GM19372 (cell line): Measurements from ENCODE around the gene RGPD8.
"Not testable (repeated sequence)": the region's sequence is repeated elsewhere in the genome, so short reads cannot be mapped to it uniquely, and the experiment has no call there.

ENCODE experiments used
- ATAC-seq: cut with Tn5 transposase; IDR thresholded peaks from one replicate; pipeline ENCODE4 v1.9.1; 2021; ENCODE audit warnings: mild to moderate bottlenecking, low read depth, moderate library complexity; ENCODE audit not compliant: unreplicated experiment

RGPD8 gene

DNA sequence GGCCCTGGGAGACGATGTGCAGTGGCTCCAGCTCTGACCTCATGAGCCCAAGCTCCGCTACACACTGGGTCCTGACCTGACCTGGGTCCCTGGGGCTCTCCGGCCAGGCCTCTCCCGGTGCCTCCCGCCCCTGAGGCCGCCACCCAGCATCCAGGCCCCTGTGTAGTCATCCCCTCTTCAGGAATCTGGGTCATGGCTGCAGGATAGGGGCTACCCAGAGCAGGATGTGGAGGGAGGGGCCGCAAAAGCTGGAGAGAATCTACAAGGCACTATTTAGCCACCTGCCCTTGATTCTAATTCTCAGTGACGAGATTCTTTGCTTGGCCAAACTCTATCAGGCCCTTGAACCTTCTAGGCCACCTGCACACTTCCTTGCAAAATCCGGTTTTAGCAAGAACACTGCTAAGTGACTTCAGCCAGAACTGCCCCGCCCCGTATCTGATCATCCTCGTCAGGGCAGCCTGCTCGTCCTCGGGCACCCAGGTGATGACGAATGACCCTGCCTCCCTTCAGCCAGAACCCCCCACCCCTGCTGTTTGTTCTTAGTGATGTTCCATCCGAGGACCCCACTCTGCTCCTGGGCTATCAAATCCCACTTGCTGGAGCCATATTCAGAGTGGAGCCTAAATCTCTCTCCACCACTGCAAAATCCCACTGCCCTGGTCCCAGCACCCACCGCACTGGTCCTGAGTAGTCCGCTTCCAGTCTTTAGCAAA, 2.4 kb upstream of the RGPD8 start:
- ATAC-seq = not testable (repeated sequence)

DNA sequence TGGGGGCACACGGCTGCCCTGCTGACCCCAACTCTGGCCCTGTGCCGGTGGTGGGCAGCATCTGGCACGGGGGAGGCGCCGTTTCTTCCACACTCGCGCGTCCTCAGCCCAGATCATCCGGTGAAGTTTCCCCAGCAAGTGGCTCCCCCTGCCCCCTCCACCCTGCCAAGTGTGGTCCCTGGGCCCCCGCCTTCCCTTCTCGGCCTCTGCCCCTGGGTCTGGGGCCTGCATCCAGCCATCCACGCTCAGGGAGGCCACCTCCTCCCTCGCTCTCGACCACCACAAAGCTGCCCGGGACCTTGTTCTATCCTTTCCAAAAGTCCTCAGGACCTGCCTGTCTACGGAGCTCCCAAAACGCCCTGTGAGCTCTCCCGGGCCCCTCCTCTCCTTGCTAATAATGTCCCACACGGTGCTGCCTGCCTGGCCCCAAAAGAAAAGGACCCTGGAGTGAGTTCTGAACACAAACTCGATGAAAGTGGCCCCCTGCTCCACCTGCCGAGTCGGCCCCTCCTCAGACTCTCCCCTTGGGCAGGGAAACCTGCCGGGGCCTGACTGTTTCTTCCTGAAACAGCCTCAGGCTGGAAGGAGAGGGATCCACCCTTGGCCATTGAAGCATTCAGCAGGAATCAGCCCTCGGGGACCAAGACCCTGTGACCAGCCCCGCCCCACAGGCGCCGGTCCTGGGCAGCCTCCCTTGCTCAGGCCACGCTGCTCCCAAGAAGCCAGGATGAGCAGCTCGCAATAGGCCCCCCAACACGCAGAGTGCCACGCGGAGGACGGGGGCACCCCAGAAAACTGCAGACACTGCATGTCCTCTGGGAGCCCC, 1.7 kb upstream of the RGPD8 start:
- ATAC-seq = not testable (repeated sequence)

DNA sequence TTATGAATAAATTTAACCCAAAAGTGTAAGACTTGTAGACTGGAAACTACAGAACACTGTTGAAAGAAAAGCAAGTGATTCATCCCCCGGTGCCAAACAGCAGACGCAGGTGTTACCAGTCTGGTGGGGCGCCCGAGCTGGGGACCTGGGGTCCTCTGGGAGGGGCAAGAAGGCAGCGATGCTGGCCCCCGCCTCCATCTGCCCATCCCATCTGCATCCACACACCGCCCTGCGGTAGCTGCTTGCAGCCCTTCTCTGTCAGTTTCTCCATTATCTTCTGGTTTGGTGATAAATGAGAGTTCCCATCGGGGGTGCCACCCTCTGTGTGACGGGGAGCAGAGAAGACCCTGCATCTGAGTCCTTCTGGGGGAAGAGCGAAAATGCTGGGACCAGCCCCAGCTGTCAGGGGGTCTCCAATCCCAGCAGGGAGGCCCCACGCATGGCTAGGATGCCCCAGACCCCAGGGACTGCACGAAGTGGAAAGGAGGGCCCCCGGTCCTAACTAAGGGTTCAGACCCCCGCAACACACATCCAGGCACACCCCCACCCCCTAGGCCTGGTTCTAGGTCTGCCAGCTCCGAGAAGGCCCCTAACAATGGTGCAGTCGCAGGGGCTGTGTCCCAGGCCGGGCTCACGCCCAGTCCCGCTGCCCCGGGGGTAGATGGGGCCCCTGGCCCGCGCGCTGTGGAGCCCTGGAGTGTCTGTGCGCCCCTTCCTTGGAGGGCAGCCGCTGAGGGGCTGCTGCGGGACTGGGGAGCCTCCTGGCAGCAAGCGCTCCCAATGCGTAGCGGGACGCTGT, 686 bp upstream of the RGPD8 start:
- ATAC-seq = no peak

DNA sequence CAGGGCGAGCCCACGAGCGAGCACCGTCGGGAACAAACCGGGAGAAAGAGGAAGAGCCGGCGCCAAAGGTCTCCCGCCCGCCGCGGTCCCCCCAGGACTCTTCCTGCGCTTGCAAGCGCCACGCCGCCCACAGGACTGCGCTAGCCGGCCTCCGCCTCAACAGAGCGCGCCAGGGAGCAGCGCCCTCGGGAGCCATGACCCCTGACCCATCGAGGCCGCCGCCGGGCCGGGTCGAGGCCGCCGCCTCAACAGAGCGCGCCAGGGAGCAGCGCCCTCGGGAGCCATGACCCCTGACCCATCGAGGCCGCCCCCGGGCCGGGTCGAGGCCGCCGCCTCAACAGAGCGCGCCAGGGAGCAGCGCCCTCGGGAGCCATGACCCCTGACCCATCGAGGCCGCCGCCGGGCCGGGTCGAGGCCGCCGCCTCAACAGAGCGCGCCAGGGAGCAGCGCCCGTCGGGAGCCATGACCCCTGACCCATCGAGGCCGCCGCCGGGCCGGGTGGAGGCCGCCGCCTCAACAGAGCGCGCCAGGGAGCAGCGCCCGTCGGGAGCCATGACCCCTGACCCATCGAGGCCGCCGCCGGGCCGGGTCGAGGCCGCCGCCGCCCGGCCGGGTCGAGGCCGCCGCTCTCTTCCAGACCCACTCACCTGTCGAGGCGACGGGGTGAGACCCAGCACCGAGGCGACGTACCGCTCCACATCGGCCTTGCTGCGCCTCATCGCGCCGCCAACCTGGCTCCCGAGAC, 538 bp downstream of the RGPD8 start:
- ATAC-seq = peak; percentile 39

DNA sequence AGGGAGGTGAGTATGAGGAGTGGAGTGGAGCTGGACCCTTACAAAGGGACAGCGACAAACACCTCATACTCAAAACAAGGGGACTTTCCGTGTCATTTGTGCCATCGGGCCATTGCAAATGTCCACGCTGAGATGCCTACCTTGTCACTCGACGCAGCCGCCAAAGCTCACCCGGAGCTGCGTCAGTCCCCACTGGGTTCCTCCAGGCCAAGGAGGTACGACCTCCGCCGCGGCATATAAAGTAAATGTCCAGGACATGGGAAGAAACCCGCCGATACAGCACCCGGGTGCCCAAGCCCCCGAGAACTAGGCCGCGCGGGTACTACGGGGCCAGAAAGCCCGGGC, 1.1 kb downstream of the RGPD8 start:
- not testable (repeated sequence) for ATAC-seq

DNA sequence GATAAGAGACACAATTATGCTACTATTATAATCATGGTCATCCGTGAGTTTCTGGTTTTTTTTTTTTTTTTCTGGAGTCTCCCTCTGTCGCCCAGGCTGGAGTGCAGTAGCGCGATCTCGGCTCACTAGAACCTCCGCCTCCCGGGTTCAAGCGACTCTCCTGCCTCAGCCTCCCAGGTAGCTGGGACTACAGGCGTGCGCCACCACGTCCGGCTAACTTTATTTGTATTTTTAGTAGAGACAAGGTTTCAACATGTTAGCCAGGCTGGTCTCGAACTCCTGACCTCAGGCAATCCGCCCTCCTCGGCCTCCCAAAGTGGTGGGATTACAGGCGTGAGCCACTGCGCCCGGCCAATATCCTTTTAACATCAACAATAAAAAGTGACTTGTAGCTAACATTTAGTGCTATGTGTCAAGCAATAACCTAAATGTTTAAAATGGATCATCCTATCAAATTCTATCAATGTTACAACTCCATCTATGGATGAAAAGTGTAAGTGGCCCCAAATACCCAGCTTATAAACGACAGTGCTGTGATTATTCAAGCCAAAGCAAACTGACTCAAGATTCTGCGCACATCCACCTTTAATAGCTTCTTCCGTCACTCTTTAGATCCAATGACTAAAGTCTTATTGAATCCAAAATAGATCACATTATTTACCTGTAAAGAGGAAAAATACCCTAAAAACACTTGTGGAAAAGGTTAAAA, 1.7 kb downstream of the RGPD8 start:
- not testable (repeated sequence) for ATAC-seq

DNA sequence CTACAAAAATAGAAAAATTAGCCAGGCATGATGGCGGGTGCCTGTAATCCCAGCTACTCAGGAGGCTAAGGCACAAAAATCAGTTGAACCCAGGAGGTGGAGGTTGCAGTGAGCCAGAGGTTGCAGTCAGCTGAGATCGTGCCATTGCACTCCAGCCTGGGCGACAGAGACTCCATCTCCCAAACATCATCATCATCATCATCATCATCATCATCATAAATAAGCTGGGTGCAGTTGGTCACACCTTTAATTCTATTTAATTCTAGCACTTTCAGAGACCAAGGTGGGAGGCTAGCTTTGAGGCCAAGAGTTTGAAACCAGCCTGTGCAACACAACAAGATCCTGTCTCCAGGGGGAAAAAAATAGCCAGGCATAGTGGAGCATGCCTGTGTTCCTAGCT, 8.9 kb downstream of the RGPD8 start:
- not testable (repeated sequence) for ATAC-seq

DNA sequence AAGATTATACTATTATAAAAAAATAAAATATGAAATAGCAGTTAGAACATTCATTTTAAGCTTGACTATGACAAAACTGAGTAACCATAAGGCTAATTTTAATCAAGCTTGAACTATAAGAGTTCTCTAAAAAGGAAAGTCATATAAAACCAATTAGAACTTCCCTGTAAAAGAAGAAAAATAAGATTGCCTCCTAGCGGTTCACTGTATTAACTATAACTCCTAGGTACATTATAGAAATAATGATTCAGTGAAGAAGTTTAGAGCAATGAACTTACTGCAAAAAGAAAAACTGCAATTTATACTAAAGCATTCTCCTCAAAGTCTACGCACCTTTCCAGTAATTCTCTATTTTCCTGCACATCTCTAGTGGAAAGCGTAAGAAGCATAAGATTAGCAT, 16.6 kb downstream of the RGPD8 start:
- ATAC-seq = not testable (repeated sequence)

DNA sequence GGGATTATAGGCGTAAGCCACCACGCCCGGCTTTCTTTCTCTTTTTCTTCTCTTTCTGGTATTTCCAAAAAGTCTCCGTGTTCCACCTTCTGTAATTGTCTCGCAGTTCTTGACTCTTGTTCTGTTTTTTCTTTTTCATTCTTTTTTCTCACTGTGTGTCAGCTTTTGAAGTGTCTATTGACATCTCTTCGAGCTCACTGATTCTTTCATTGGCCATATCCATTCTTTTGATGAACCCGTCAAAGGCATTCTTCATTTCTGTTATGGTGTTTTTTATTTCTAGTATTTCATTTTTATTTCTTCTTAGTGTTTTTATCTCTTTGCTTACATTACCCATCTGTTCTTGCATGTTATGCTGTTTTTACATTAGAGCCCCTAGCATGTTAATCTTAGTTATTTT, 73.4 kb downstream of the RGPD8 start:
- ATAC-seq = not testable (repeated sequence)

DNA sequence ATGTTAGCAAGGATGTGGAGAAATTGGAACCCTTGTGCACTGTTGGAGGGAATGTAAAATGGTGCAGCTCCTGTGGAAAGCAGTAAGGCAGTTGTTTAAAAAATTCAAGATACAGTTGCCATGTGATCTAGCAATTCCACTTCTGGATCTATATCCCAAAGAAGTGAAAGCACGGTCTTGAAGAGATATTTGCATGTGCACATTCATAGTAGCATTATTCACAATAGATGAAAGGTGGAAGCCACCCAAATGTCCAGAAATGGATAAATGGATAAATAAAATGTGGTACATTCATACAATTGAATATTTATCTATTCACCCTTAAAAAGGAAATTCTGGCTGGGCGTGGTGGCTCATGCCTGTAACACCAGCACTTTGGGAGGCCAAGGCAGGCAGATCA, 79.1 kb downstream of the RGPD8 start:
- not testable (repeated sequence) for ATAC-seq

DNA sequence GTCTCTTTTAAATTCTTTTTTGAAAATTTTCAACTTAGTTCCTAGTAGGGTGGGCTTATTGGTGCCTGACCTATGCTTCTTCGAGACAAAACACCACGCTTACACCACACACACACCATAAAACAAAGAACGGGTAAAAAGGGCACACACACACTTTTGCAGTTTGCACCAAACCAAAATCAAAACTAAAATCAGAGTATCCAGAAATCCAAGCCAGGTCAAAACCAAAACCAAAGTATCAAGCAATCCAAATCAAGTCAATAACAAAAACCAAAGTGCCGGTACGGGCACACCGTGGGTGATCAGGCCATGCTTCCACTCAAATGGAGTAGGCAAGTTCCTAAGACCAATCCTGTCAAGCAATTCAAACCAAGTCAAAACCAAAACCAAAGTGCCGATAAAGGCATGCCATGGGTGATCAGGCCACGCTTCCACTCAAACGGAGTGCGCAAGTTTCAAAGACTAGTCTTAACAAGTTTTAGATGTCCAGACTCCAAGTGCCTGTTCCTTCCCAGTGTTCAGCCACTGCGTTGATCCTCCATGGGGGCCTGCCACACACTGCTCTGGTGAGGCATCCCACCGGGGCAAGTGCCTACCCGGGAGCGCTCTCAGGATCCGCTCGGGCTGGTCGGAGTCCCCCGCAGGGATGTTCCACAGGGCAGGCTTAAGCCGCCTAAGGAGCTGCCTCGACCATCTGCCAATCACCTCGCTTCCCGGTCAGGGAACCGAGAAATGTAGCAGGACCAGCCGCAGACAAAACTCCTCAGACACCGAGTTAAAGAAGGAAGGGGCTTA, 80.4 kb downstream of the RGPD8 start:
- not testable (repeated sequence) for ATAC-seq

DNA sequence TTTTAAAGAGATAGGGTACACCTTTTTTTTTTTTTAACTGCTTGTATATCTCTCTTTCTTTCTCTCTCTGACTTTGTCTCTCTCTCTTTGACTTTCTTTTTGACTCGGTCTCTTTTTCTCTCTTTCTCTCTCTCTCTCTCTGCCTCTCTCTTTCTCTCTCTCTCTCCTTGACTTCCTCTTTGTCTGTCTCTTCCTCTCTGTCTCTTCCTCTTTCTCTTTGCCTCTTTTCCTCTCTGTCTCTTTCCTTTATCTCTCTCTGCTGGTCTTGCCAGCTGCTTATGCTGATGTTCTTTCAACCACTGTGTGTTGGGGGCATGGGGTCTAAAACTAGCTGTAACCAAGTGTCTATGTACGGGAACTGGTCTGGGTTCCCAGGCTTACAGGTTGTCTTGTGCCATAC, 81.2 kb downstream of the RGPD8 start:
- ATAC-seq = not testable (repeated sequence)

DNA sequence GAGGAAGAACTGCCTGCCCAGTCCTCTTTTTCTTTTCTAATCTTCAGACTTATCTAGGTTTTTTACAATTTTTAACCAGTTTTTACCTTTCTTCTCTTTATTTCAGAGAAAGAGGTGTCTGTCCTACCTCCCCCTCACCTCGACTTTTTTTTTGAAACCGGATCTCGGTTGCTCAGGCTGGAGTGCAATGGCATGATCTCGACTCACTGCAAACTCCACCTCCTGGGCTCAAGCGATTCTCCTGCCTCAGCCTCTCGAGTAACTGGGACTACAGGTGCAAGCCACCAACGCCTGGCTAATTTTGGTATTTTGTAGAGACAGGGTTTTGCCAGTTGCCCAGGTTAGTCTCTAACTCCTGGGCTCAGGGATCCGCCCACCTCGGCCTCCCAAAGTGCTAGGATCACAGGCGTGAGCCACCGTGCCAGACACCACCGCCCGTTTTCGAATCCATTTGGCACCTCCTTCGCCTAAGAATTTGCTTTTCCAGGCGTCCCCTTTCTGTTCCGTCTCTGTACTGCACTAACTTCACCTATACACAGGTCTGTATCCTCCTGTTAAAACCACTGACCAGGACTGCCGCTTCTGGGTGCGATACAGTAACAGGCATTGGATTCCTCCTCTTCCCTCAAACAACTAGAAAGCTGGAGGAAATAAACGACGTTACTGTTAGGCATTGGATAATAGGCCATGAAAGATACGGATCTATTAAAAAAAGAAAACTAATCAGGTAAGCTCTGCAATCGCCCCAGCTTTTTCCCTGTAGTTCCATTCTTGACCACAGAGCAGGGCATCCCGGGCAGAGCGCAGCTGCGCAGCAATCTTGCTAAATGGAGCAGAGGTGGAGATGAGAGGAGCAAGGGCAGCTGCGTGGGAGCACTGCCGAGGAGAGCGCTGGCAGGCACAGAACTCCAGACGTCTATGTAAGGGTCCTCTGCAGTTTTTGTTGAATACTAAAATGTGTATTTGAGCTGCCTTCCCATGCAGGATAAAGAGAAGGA, 88.1 kb downstream of the RGPD8 start:
- ATAC-seq = no peak

DNA sequence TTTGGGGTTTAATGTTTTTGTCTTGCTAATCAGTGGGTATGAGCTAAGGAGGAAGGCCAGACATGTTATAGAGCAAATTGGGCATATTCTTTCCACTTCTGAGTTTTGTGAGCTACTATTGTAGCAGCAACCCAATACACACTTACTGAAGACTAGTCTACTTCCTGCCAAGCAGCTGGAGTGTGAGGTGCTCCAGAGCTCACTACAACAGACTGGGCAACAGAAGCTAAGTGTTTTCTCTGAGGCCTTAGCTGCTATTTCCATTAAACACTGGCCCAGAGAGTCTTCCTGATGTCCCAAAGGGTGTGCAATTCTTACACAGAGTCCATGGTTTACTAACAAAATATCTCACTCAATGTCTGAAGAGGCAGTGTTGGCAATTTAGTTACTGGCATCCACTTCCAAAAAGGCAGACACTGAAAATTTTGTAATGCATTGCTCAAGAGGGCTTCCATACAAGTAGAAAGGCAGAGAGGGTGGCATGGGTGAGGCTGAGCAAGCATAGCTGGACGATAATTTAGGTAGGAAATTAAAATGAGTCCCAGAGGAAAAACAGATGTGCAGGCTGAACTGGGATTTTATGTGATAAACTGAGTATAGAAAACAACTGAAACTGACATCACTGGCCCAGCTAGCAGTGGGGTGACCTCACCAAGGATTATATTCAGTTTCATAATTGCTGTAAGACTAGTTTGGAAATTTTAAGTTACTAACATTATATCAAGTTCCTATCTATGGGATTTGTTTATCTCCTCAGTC, 89.4 kb downstream of the RGPD8 start:
- no peak for ATAC-seq

DNA sequence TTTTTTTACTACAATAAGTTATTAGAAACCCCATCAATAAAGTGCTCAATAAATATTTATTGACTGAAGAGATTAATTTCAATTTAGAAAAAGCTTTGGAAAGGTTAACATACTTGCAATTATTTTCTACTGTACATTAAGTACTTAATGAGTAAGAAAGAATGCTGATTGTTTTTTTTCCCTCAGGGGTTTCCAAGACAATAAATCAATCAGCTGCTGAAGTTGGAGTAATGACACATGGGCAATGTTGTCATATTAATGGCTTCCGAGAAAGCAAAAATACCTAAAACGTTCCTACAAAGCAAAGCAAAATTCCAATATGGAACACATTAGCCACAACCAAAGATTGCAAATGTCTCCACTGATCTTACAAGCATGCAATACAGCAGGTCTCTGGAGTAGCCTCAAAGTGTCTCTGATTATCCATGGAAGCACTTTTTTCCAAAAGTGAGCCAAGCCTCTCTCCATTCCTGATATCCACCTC, 91.3 kb downstream of the RGPD8 start:
- ATAC-seq = no peak

DNA sequence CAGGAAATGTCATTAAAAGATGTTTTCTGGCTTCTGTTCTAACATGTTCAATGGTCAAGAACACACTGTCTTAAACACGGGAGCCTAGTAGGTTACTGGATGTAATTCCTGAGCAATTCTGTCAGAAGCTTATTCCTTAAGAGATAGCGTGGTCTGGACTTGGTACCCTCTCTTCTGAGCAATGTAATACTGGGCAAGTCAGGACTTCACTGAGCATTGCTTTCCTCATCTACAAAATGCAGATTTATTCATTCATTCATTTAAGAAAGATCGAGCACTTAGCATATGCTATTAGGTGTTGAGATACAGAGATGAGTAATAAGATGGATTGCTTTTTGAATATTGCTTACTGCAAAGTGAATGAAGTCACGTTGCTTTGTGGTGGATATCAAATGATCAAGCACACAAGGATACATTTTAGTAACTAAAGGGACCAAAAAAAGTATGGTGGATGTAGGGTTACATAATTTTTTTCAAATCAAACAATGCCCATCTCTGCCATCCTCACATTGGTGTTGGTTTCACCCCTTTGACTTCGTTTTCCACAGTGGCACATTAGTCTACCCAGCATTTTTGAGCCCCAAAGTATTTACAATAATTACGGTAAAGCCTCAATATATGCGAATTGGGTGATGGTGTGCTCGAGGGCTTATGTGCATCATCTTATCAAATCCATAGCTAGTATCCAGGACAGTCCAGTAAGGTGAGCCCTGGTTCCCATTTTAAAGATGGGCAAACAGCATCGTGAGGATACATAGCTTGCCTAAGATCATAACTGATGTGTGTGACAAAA, 92.8 kb downstream of the RGPD8 start:
- ATAC-seq = no peak
